Measurements from ENCODE around the gene CDH6. TPM values are rescaled to one million over a fixed set of nuclear protein-coding genes. Genes with fewer than 3 reads are reported as not detected.

The CDH6 gene
- total RNA-seq, 2 donors from 2014 or later, result not detected

DNA sequence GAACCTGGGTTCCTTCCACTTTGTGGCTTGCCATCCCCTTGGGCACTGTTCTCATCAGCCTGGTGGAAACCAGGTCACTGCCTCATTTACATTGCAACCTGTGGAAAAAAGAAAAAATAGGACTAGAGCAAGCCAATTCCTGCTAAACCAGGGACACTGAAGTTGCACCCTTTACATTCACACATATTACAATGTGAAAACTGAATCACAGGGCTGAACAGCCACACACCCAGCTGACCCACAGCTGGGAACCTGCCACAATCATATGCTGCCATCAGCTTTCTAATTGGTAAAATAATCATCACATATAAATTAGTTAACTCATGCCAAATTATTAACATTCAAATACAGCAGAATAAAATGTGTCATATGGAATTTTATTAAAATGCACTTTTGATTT lies 94.5 kb downstream of the CDH6 start:
- Mint-ChIP-seq H3K9me3 (peaks cover 9% of the 10 kb centered on the region), H3K27ac (no peak overlapping the region), H3K4me3 (no peak overlapping the region), H3K36me3 (no peaks in the 10 kb centered on the region), H3K4me1 (ENCODE audit: low read depth in 2 of 2) (no peaks in the 10 kb centered on the region), H3K27me3 (peaks cover 0 to 6% of the 10 kb centered on the region in 2 donors)
- no peak for DNase-seq (ENCODE audit: low spot score)
- no peak for ATAC-seq

DNA sequence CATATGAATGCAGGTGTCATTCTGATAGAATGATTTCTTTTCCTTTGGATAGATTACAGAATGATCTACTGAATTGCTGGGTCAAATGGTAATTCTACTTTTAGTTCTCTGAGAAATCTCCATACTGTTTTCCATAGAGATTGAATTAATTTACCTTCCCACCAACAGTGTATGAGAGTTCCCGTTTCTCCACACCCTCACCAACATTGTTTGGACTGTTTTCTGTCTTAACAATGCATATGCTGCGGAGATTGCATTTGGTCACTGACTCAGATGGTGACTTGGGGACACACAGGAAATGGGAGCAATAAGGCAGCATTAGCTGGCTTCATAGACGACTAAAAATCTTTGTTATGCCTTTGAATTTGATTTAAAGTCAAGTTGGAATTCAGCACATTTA lies 95.9 kb downstream of the CDH6 start:
- Mint-ChIP-seq H3K4me3 (no peak overlapping the region), H3K27me3 (peaks cover 0 to 6% of the 10 kb centered on the region in 2 donors), H3K4me1 (ENCODE audit: low read depth in 2 of 2) (no peaks in the 10 kb centered on the region), H3K9me3 (peaks cover 9% of the 10 kb centered on the region), H3K27ac (no peak overlapping the region), H3K36me3 (no peaks in the 10 kb centered on the region)
- DNase-seq (ENCODE audit: low spot score) (no peak), ATAC-seq (no peak)

DNA sequence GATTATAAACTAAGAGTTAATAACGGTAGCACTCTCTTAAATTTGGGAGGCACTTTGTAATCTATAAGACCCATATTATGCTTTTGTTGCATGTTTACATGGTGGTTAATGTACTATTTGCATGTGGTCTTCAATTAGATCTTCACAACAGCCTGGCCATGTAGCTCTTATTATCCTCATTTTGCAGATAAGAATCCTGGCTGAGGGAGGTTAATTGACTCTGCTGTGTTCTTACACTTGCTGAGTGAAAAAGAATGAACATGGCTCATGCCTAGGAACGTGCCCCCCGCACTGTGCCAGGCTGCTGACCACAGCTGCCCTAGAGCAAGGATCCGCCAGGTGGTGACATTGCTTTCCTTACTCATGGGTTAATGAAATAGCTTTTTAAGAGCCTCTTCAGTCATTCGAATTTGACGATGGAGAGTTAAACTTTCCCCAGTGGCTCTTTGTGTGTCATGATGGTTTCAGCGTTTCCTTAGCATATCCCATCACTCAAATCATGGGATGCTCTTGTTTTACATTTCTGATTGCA lies 97.9 kb downstream of the CDH6 start:
- no peak overlapping the region for H3K27ac Mint-ChIP-seq
- H3K4me1 Mint-ChIP-seq (ENCODE audit: low read depth in 2 of 2), result no peaks in the 10 kb centered on the region
- H3K36me3 Mint-ChIP-seq, result no peaks in the 10 kb centered on the region
- H3K9me3 Mint-ChIP-seq, result peaks cover 5% of the 10 kb centered on the region
- no peak for DNase-seq (ENCODE audit: low spot score)
- no peak for ATAC-seq
- peaks cover 0 to 6% of the 10 kb centered on the region in 2 donors for H3K27me3 Mint-ChIP-seq
- no peak overlapping the region for H3K4me3 Mint-ChIP-seq

DNA sequence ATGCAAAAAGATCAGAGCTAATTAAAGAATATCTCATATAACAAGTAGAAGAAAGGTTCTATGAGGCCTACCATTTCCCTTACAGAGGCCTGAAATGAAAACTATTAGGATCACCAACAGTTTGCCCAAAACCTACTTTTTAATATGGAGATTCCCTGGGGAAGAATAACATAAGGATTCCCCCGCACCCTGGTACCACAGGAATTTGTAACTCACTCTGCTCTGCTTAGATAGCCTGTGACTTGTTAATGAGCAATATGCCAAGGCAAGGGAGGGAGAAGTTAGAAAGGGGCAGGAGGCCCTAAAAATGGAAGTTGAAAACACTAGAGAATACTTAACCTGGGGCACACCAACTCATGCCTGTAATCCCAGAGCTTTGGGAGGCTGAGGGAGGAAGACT lies 107.0 kb downstream of the CDH6 start:
- ATAC-seq, result no peak
- Mint-ChIP-seq H3K9me3 (no peaks in the 10 kb centered on the region), H3K36me3 (no peaks in the 10 kb centered on the region), H3K4me1 (ENCODE audit: low read depth in 2 of 2) (no peaks in the 10 kb centered on the region), H3K27ac (no peak overlapping the region), H3K4me3 (no peak overlapping the region), H3K27me3 (no peaks in the 10 kb centered on the region)
- DNase-seq (ENCODE audit: low spot score), result no peak

DNA sequence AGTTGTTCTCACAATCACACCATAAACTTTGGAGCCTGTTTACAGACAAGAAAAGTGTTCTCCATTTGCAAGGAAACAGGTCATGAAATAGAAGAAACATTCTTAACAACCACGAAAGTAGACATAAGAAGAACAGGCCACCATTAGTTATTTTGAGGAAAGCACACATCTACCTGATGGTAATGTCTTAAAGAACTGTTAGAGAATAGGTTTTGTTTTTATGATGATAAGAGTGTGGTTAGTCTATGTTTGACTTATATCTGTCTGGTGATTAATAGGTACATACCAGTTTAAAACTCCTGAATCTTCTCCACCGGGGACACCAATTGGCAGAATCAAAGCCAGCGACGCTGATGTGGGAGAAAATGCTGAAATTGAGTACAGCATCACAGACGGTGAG lies 108.3 kb downstream of the CDH6 start:
- no peaks in the 10 kb centered on the region for H3K4me1 Mint-ChIP-seq (ENCODE audit: low read depth in 2 of 2)
- DNase-seq (ENCODE audit: low spot score) (no peak), ATAC-seq (no peak)
- H3K36me3 Mint-ChIP-seq, result no peaks in the 10 kb centered on the region
- H3K4me3 Mint-ChIP-seq, result no peak overlapping the region
- H3K27me3 Mint-ChIP-seq, result no peaks in the 10 kb centered on the region
- H3K9me3 Mint-ChIP-seq, result no peaks in the 10 kb centered on the region
- H3K27ac Mint-ChIP-seq, result no peak overlapping the region

DNA sequence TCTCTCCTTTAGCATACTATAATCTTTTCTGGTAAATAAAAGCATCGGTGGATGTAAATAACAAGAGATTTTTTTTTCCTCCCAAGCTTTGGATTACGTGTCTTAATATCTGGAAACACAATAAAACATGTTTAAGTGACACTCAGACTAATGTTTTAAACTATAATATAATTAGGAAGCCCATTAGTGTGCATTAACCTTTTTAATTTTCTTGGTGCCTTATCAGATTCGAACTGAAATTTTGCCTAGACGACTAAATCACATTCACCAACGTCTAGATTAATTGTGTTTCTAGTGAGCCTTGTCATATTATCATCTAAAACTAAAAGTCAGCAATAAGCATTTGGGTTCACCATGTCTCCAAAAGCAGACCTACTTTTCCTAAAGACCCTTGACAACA lies 110.2 kb downstream of the CDH6 start:
- H3K9me3 Mint-ChIP-seq, result no peaks in the 10 kb centered on the region
- no peaks in the 10 kb centered on the region for H3K27me3 Mint-ChIP-seq
- H3K27ac Mint-ChIP-seq, result no peak overlapping the region
- DNase-seq (ENCODE audit: low spot score), result no peak
- ATAC-seq, result no peak
- no peak overlapping the region for H3K4me3 Mint-ChIP-seq
- H3K36me3 Mint-ChIP-seq, result no peaks in the 10 kb centered on the region
- H3K4me1 Mint-ChIP-seq (ENCODE audit: low read depth in 2 of 2), result no peaks in the 10 kb centered on the region

DNA sequence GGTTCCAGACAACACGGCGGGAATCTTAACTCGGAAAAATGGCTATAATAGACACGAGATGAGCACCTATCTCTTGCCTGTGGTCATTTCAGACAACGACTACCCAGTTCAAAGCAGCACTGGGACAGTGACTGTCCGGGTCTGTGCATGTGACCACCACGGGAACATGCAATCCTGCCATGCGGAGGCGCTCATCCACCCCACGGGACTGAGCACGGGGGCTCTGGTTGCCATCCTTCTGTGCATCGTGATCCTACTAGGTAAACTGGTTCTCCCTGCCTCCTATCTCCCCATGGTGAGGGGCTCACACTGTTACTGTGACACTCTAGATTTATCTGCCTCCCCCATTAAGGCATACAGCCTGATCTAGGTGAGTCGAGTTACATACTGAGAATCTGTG lies 124.2 kb downstream of the CDH6 start:
- ATAC-seq, result no peak
- H3K4me3 Mint-ChIP-seq, result no peak overlapping the region
- H3K36me3 Mint-ChIP-seq, result no peaks in the 10 kb centered on the region
- no peak overlapping the region for H3K27ac Mint-ChIP-seq
- no peaks in the 10 kb centered on the region for H3K9me3 Mint-ChIP-seq
- no peaks in the 10 kb centered on the region for H3K27me3 Mint-ChIP-seq
- H3K4me1 Mint-ChIP-seq (ENCODE audit: low read depth in 2 of 2), result no peaks in the 10 kb centered on the region
- no peak for DNase-seq (ENCODE audit: low spot score)

DNA sequence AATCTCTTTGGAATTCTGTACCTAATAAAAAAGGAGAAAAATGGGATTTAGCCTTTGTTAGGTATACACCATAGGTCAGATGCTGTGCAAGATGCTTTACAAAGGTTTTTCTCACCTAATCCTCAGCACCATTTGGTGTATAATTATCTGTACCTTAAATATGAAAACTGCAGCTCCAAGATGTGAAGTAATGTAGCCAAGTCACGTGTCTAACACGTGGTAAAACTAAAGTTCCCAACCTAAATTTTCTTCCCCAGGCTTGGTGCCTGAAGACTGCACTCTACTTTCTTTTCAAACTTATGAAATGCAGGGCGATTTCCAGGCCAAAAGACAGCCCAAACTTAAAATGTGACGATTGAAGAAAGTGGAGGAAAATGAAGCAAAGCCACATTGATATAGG lies 125.8 kb downstream of the CDH6 start:
- no peak overlapping the region for H3K27ac Mint-ChIP-seq
- H3K9me3 Mint-ChIP-seq, result no peaks in the 10 kb centered on the region
- DNase-seq (ENCODE audit: low spot score) (no peak), ATAC-seq (no peak)
- no peaks in the 10 kb centered on the region for H3K36me3 Mint-ChIP-seq
- H3K4me3 Mint-ChIP-seq, result no peak overlapping the region
- no peaks in the 10 kb centered on the region for H3K27me3 Mint-ChIP-seq
- H3K4me1 Mint-ChIP-seq (ENCODE audit: low read depth in 2 of 2), result no peaks in the 10 kb centered on the region

DNA sequence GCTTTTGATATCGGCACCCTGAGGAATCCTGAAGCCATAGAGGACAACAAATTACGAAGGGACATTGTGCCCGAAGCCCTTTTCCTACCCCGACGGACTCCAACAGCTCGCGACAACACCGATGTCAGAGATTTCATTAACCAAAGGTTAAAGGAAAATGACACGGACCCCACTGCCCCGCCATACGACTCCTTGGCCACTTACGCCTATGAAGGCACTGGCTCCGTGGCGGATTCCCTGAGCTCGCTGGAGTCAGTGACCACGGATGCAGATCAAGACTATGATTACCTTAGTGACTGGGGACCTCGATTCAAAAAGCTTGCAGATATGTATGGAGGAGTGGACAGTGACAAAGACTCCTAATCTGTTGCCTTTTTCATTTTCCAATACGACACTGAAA lies 129.5 kb downstream of the CDH6 start:
- H3K4me3 Mint-ChIP-seq, result no peak overlapping the region

DNA sequence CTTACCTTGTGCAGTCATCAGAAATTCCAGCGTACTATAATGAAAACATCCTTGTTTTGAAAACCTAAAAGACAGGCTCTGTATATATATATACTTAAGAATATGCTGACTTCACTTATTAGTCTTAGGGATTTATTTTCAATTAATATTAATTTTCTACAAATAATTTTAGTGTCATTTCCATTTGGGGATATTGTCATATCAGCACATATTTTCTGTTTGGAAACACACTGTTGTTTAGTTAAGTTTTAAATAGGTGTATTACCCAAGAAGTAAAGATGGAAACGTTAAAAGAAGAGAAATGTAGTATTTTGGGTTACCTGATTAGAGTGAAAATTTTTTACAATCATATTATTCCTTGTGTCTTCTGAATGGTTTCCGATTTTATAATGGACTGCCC lies 131.4 kb downstream of the CDH6 start:
- Mint-ChIP-seq H3K27me3 (no peaks in the 10 kb centered on the region), H3K36me3 (no peaks in the 10 kb centered on the region), H3K9me3 (no peaks in the 10 kb centered on the region), H3K27ac (no peak overlapping the region), H3K4me3 (no peak overlapping the region), H3K4me1 (ENCODE audit: low read depth in 2 of 2) (no peaks in the 10 kb centered on the region)
- ATAC-seq, result no peak
- no peak for DNase-seq (ENCODE audit: low spot score)

More for the DNA sequence above, 129.5 kb downstream of the CDH6 start:
- DNase-seq (ENCODE audit: low spot score) (no peak), ATAC-seq (no peak)
- no peak overlapping the region for H3K27ac Mint-ChIP-seq
- H3K9me3 Mint-ChIP-seq, result no peaks in the 10 kb centered on the region
- no peaks in the 10 kb centered on the region for H3K27me3 Mint-ChIP-seq
- no peaks in the 10 kb centered on the region for H3K36me3 Mint-ChIP-seq
- no peaks in the 10 kb centered on the region for H3K4me1 Mint-ChIP-seq (ENCODE audit: low read depth in 2 of 2)

DNA sequence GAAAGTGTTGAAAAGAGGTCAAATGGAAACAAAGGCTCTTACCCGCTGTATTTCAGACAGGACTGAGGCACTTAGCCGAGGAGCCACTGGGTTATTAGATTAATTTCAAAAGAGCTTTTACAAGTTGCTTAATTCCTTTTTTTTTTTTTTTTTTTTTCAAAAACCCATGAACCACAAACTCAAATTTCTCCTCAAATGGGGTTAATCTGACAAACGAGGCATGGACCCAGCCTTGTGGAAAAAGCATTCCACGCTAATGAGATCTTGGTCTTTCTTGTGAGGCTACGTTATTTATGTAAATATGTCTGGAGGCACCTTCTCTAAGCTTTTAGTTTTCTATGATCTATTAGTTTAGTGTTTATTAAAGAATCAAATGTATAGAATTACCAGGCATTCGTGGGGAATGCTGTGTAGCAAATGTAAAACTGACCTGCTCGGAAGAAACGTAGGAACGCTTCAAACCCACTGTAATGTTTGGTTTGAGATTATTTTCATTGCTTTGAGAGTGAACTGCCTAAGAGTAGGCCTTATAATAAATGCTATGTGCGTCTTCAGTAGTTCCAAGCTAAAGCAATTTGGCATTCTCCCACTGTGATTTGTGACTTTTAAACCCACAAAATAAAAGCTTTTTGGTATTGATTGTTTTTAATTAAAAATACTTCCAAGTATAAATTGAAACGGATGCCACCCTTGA lies 134.7 kb downstream of the CDH6 start:
- DNase-seq (ENCODE audit: low spot score) (no peak), ATAC-seq (no peak)
- no peaks in the 10 kb centered on the region for H3K9me3 Mint-ChIP-seq
- H3K36me3 Mint-ChIP-seq, result no peaks in the 10 kb centered on the region
- no peak overlapping the region for H3K27ac Mint-ChIP-seq
- H3K27me3 Mint-ChIP-seq, result no peaks in the 10 kb centered on the region
- H3K4me1 Mint-ChIP-seq (ENCODE audit: low read depth in 2 of 2), result no peaks in the 10 kb centered on the region
- no peak overlapping the region for H3K4me3 Mint-ChIP-seq

DNA sequence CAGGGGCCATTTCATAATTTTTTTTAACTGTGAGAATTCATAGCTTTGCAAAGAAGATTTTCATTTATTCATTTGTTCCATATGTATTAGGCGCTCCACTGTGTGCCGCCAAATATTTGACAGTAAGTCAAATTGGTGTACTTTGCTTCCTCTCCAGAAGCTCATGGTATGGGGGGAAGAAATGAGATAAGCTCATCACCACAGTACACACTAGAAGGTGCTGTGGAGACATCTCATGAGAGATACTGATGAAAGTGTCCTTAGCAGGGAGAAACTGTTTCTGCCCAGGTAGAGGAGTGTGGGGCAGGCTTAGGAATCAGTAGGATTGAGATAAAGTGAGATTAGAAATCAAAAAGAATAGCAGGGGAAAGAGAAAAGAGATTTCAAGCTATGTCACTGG lies 136.2 kb downstream of the CDH6 start:
- H3K27me3 Mint-ChIP-seq, result no peaks in the 10 kb centered on the region
- DNase-seq (ENCODE audit: low spot score) (no peak), ATAC-seq (no peak)
- H3K36me3 Mint-ChIP-seq, result no peaks in the 10 kb centered on the region
- no peak overlapping the region for H3K4me3 Mint-ChIP-seq
- no peaks in the 10 kb centered on the region for H3K4me1 Mint-ChIP-seq (ENCODE audit: low read depth in 2 of 2)
- no peaks in the 10 kb centered on the region for H3K9me3 Mint-ChIP-seq
- no peak overlapping the region for H3K27ac Mint-ChIP-seq

DNA sequence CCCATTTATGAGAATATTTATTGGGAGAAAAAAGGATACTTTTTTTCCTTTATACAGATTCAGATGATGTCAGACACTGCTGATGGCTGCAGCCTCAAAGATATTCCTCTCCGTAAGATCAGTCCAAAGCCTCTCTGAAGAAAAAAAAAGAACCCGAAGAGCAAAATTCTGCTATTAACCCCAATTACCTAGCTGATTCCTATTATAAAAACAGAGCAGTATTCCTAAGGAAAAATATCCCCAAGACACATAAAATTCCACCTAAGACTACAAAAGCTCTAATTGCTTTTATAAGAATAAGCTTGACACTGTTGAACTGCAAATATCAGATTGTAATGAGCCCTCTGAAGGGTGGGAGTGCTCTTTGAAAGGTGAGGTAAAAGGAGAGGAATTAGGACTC lies 138.7 kb downstream of the CDH6 start:
- no peaks in the 10 kb centered on the region for H3K27me3 Mint-ChIP-seq
- H3K4me1 Mint-ChIP-seq (ENCODE audit: low read depth in 2 of 2), result no peaks in the 10 kb centered on the region
- ATAC-seq, result no peak
- H3K9me3 Mint-ChIP-seq, result no peaks in the 10 kb centered on the region
- DNase-seq (ENCODE audit: low spot score), result no peak
- no peak overlapping the region for H3K27ac Mint-ChIP-seq
- no peak overlapping the region for H3K4me3 Mint-ChIP-seq
- no peaks in the 10 kb centered on the region for H3K36me3 Mint-ChIP-seq

DNA sequence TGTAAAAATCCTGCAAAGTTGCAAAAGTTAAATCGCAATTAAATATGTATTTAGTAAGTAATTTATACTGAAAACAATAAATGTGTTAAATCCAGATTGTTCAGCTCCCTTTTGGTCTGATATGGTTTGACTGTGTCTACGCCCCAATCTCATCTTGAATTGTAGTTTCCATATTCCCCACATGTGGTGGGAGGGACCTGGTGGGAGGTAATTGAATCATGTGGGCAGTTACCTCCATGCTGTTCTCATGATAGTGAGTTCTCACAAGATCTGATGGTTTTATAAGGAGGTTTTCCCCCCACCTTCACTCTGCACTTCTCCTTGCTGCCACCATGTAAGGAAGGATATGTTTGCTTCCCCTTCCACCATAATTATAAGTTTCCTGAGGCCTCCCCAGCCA lies 140.0 kb downstream of the CDH6 start:
- H3K36me3 Mint-ChIP-seq, result no peaks in the 10 kb centered on the region
- no peaks in the 10 kb centered on the region for H3K27me3 Mint-ChIP-seq
- DNase-seq (ENCODE audit: low spot score) (no peak), ATAC-seq (no peak)
- H3K4me3 Mint-ChIP-seq, result no peak overlapping the region
- H3K4me1 Mint-ChIP-seq (ENCODE audit: low read depth in 2 of 2), result no peaks in the 10 kb centered on the region
- H3K9me3 Mint-ChIP-seq, result no peaks in the 10 kb centered on the region
- no peak overlapping the region for H3K27ac Mint-ChIP-seq
